Measurements from ENCODE around the gene PDE1C. TPM values are rescaled to one million over a fixed set of nuclear protein-coding genes. Genes with fewer than 3 reads are reported as not detected.

Gene PDE1C
- total and polyA plus RNA-seq, 2 of the 4 experiments (the other 2 are of a cell fraction): 14.2 to 61.5 TPM

- H3K9me3 ChIP-seq (ENCODE audit: control insufficient read depth, insufficient read depth, low read length): peaks cover 2% of the 10 kb centered on the region; the same call in 1 of the 2 replicates
- H2AFZ ChIP-seq (replicated peaks; ENCODE audit: low read length, poor library complexity): no peak overlapping the region
- ChIA-PET POLR2A (ENCODE audit: unreplicated experiment) (no interaction called here), CTCF (no interaction called here)
- H2AK9ac ChIP-seq (replicated peaks; ENCODE audit: low read depth, low read length, poor library complexity): no peak overlapping the region
- WGBS, 2 experiments (ENCODE audit: extremely low coverage in 2 of 2, insufficient read length in 1 of 2): no CpG with 5 or more reads among the region's 5 CpGs
- no peak overlapping the region for H3K9ac ChIP-seq (ENCODE audit: low read depth, low read length)
- no peaks in the 10 kb centered on the region for H3K9me1 ChIP-seq (ENCODE audit: insufficient read depth, low read length)
- H3K4me2 ChIP-seq (ENCODE audit: low read depth, low read length): no peak overlapping the region
- H3K4me3 ChIP-seq (ENCODE audit: insufficient read depth, low read depth, low read length): no peak overlapping the region
- DNase-seq: no peak
- no peak overlapping the region for H2BK120ac ChIP-seq (ENCODE audit: low read depth, low read length)
- no peak overlapping the region for H4K91ac ChIP-seq (ENCODE audit: insufficient read depth, low read depth, low read length)
- dilution Hi-C loops (cut with HindIII; ENCODE audit: low sequenced_read_pairs, unreplicated experiment) (no loop called here), intact Hi-C loops (cut with micrococcal nuclease) (no loop called here), in situ Hi-C loops (cut with MboI; ENCODE audit: low sequenced_read_pairs) (no loop called here)
- no peak overlapping the region for H2BK20ac ChIP-seq (ENCODE audit: low read depth, low read length)
- H4K8ac ChIP-seq (ENCODE audit: low read depth in 2 of 2, low read length in 2 of 2): no peak overlapping the region
- H4K5ac ChIP-seq (ENCODE audit: low read depth, low read length): peak overlapping the region; percentile 27; the same call in 1 of the 2 replicates
- H3K79me1 ChIP-seq (ENCODE audit: low read depth in 1 of 2, low read length in 2 of 2): no peaks in the 10 kb centered on the region
- no peak for ATAC-seq (ENCODE audit: low read depth)
- no peak overlapping the region for H2BK15ac ChIP-seq (ENCODE audit: low read depth, low read length)
- no peak overlapping the region for H2BK5ac ChIP-seq (ENCODE audit: low read depth, low read length, poor library complexity, severe bottlenecking)
- H2AK5ac ChIP-seq (ENCODE audit: low read depth, low read length): no peak overlapping the region
- no peak for TF ChIP-seq RFX5 (IDR thresholded peaks at IDR 0.05; ENCODE audit: low read depth, low read length)
- TF ChIP-seq NFE2L2 (IDR thresholded peaks at IDR 0.05; ENCODE audit: low read depth, low read length): no peak
- no peak for TF ChIP-seq CEBPB (IDR thresholded peaks at IDR 0.05; ENCODE audit: low read depth, low read length)
- TF ChIP-seq CTCF (conservative IDR thresholded peaks at IDR 0.05; ENCODE audit: low read depth, low read length): no peak
- TF ChIP-seq MAZ (IDR thresholded peaks at IDR 0.05; ENCODE audit: borderline replicate concordance, low read depth, low read length): no peak
- TF ChIP-seq, protein P1, sequence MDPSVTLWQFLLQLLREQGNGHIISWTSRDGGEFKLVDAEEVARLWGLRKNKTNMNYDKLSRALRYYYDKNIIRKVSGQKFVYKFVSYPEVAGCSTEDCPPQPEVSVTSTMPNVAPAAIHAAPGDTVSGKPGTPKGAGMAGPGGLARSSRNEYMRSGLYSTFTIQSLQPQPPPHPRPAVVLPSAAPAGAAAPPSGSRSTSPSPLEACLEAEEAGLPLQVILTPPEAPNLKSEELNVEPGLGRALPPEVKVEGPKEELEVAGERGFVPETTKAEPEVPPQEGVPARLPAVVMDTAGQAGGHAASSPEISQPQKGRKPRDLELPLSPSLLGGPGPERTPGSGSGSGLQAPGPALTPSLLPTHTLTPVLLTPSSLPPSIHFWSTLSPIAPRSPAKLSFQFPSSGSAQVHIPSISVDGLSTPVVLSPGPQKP (IDR thresholded peaks at IDR 0.05; ENCODE audit: borderline replicate concordance, low read depth, low read length): no peak
- TF ChIP-seq SMC3 (IDR thresholded peaks at IDR 0.05; ENCODE audit: low read depth, low read length): no peak
- TF ChIP-seq RCOR1 (IDR thresholded peaks at IDR 0.05; ENCODE audit: insufficient replicate concordance, low read length): no peak
- no peak for TF ChIP-seq CHD1 (IDR thresholded peaks at IDR 0.05; ENCODE audit: low read depth, low read length)
- no peak for TF ChIP-seq POLR2A (IDR thresholded peaks at IDR 0.05; ENCODE audit: low read depth, low read length)
- TF ChIP-seq BHLHE40 (IDR thresholded peaks at IDR 0.05; ENCODE audit: low read depth, low read length): no peak
- TF ChIP-seq MAFK (IDR thresholded peaks at IDR 0.05; ENCODE audit: low read depth, low read length): no peak
- TF ChIP-seq RAD21 (IDR thresholded peaks at IDR 0.05; ENCODE audit: low read length): no peak
- TF ChIP-seq FOS (IDR thresholded peaks at IDR 0.05; ENCODE audit: low read depth, low read length): no peak
- TF ChIP-seq, protein P2, sequence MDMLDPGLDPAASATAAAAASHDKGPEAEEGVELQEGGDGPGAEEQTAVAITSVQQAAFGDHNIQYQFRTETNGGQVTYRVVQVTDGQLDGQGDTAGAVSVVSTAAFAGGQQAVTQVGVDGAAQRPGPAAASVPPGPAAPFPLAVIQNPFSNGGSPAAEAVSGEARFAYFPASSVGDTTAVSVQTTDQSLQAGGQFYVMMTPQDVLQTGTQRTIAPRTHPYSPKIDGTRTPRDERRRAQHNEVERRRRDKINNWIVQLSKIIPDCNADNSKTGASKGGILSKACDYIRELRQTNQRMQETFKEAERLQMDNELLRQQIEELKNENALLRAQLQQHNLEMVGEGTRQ (IDR thresholded peaks at IDR 0.05; ENCODE audit: low read depth, low read length): no peak
- H3K4me1 ChIP-seq (ENCODE audit: control insufficient read depth, insufficient read depth, low read length): peaks cover 3% of the 10 kb centered on the region; the same call in 1 of the 2 replicates
- H3K23ac ChIP-seq (ENCODE audit: low read depth, low read length): no peak overlapping the region
- no peak overlapping the region; the same call in 1 of the 2 replicates for H3K18ac ChIP-seq (ENCODE audit: low read depth, low read length)
- no peak overlapping the region for H3K4ac ChIP-seq (ENCODE audit: low read depth, low read length)
- BruUV-seq (replicated peaks): no TSS peak
- no peak overlapping the region for H3K14ac ChIP-seq (replicated peaks; ENCODE audit: low read depth, low read length)
- H3K27ac ChIP-seq (ENCODE audit: insufficient read depth, low read length): no peak overlapping the region
- H4K20me1 ChIP-seq (ENCODE audit: insufficient read depth, low read length): no peaks in the 10 kb centered on the region
- H3K27me3 ChIP-seq (ENCODE audit: control insufficient read depth, insufficient read depth, low read length): no peaks in the 10 kb centered on the region
- no peak overlapping the region for H3K56ac ChIP-seq (ENCODE audit: extremely low read depth, insufficient read depth, low read length)
- no peaks in the 10 kb centered on the region for H3K36me3 ChIP-seq (ENCODE audit: control insufficient read depth, insufficient read depth, low read length)
These were observed 7.6 kb upstream of the PDE1C start for GRCh38 chr7:32077806-32078205.

Measured in IMR-90 (cell line).